GM18511 (cell line): ENCODE measurements around the gene PCBP2.
"Not testable (repeated sequence)": the region's sequence is repeated elsewhere in the genome, so short reads cannot be mapped to it uniquely, and the experiment has no call there.

ENCODE experiments used
- ATAC-seq: cut with Tn5 transposase; IDR thresholded peaks from one replicate; pipeline ENCODE4 v1.9.1; 2021; ENCODE audit warnings: mild to moderate bottlenecking, moderate library complexity; ENCODE audit not compliant: unreplicated experiment

PCBP2 gene

GRCh38 chr12:53439582-53439981 lies 12.3 kb upstream of the PCBP2 start:
- not testable (repeated sequence) for ATAC-seq

GRCh38 chr12:53441040-53441833 lies 10.7 kb upstream of the PCBP2 start, which contains the start of gene PRR13:
PRR13 (plus strand) TSS chr12:53441734; CDS start chr12:53442715, 981 bp downstream.
- ATAC-seq: peak; percentile 98

GRCh38 chr12:53443955-53444354 lies 7.9 kb upstream of the PCBP2 start:
- ATAC-seq: no peak

- not testable (repeated sequence) for ATAC-seq
Observed at GRCh38 chr12:53444593-53445325, 7.1 kb upstream of the PCBP2 start.

- no peak for ATAC-seq
Observed at GRCh38 chr12:53450936-53451335, 966 bp upstream of the PCBP2 start.

- peak; percentile 22 for ATAC-seq
Observed at GRCh38 chr12:53452159-53453077, 516 bp downstream of the PCBP2 start.

GRCh38 chr12:53453953-53454640 lies 2.2 kb downstream of the PCBP2 start:
- ATAC-seq: no peak

- no peak for ATAC-seq
Observed at GRCh38 chr12:53454707-53455106, 2.8 kb downstream of the PCBP2 start.

- no peak for ATAC-seq
Observed at GRCh38 chr12:53456654-53457366, 4.9 kb downstream of the PCBP2 start.

- no peak for ATAC-seq
Observed at GRCh38 chr12:53459097-53459496, 7.2 kb downstream of the PCBP2 start.

- no peak for ATAC-seq
Observed at GRCh38 chr12:53461059-53461458, 9.2 kb downstream of the PCBP2 start.

GRCh38 chr12:53461591-53461990 lies 9.7 kb downstream of the PCBP2 start:
- no peak for ATAC-seq

GRCh38 chr12:53462935-53463334 lies 11.0 kb downstream of the PCBP2 start:
- ATAC-seq: no peak

GRCh38 chr12:53463802-53464560 lies 12.1 kb downstream of the PCBP2 start:
- no peak for ATAC-seq

GRCh38 chr12:53464685-53465418 lies 12.9 kb downstream of the PCBP2 start:
- ATAC-seq: no peak

GRCh38 chr12:53465679-53466078 lies 13.8 kb downstream of the PCBP2 start:
- no peak for ATAC-seq

GRCh38 chr12:53466640-53467039 lies 14.7 kb downstream of the PCBP2 start:
- no peak for ATAC-seq

- no peak for ATAC-seq
Observed at GRCh38 chr12:53467082-53467481, 15.2 kb downstream of the PCBP2 start.
